ENCODE measurements around the gene SPHK1.

The SPHK1 gene

GRCh38 chr17:76435751-76436150 lies 51.3 kb downstream of the SPHK1 start:
- no peak for DNase-seq
